HepG2 (cell line): ENCODE results near the gene PLD1. TPM values are rescaled to one million over a fixed set of nuclear protein-coding genes. Genes with fewer than 3 reads are reported as not detected.

Source experiments
- CBX2 ChIP-seq, 2 experiments: fragments of 200-600 bp in 1 of 2; sonication (generic); formaldehyde crosslinking in 1 of 2; IDR thresholded peaks; 2 replicates each; pipeline versions ENCODE4 v1.7.0 to v1.8.1; 2018 to 2022; ENCODE audit warnings: low read depth in 2 of 2, low read length in 1 of 2, mild to moderate bottlenecking in 1 of 2, missing genetic modification reagents in 1 of 2
- DR1 ChIP-seq: sonication (generic); formaldehyde crosslinking; IDR thresholded peaks from 2 replicates; pipeline ENCODE4 v1.8.0; 2021; ENCODE audit warnings: mild to moderate bottlenecking, missing genetic modification reagents, inconsistent platforms
- FOXK2 ChIP-seq: fragments of 450-650 bp; IDR thresholded peaks from 2 replicates; pipeline ENCODE4 v1.6.1; 2016
- GATAD2A ChIP-seq: IDR thresholded peaks from 2 replicates; pipeline ENCODE4 v1.6.1; 2016
- HINFP ChIP-seq: sonication (generic); formaldehyde crosslinking; IDR thresholded peaks from 2 replicates; pipeline ENCODE4 v1.4.0; 2020; ENCODE audit warnings: low read depth, mild to moderate bottlenecking, missing genetic modification reagents
- HOXA9 ChIP-seq: sonication (generic); formaldehyde crosslinking; IDR thresholded peaks from 2 replicates; pipeline ENCODE4 v1.8.1; 2022; ENCODE audit warnings: missing genetic modification reagents, mild to moderate bottlenecking, moderate library complexity, borderline replicate concordance
- ISX ChIP-seq: sonication (generic); formaldehyde crosslinking; conservative IDR thresholded peaks from 2 replicates; pipeline ENCODE4 v1.5.0; 2020; ENCODE audit warnings: missing genetic modification reagents
- KAT8 ChIP-seq: IDR thresholded peaks from 2 replicates; pipeline ENCODE4 v1.6.1; 2016; ENCODE audit warnings: missing genetic modification reagents, missing compliant biosample characterization
- KDM6A ChIP-seq: IDR thresholded peaks from 2 replicates; pipeline ENCODE4 v1.6.1; 2016; ENCODE audit warnings: low read depth
- KLF16 ChIP-seq, 2 experiments: sonication (generic) in 1 of 2; formaldehyde crosslinking in 1 of 2; IDR thresholded peaks; 2 replicates each; pipeline versions ENCODE4 v1.6.1 to v1.8.0; 2016 to 2023; ENCODE audit warnings: missing genetic modification reagents in 2 of 2, missing compliant biosample characterization in 1 of 2
- NRL ChIP-seq: sonication (generic); formaldehyde crosslinking; IDR thresholded peaks from 2 replicates; pipeline ENCODE4 v1.5.0; 2020; ENCODE audit warnings: missing genetic modification reagents, mild to moderate bottlenecking, moderate library complexity, borderline replicate concordance
- POLR2AphosphoS2 ChIP-seq: IDR thresholded peaks from 2 replicates; pipeline ENCODE4 v1.6.1; 2011; ENCODE audit warnings: low read depth, low read length, improper control_type of control experiment
- PREB ChIP-seq: sonication (generic); formaldehyde crosslinking; IDR thresholded peaks from 2 replicates; pipeline ENCODE4 v1.4.0; 2020; ENCODE audit warnings: missing genetic modification reagents
- RNF2 ChIP-seq: fragments of 450-650 bp; conservative IDR thresholded peaks from 2 replicates; pipeline ENCODE4 v1.6.1; 2016; ENCODE audit warnings: low read depth
- SP2 ChIP-seq: sonication (generic); formaldehyde crosslinking; IDR thresholded peaks from 2 replicates; pipeline ENCODE4 v1.5.1; 2020; ENCODE audit warnings: mild to moderate bottlenecking, missing genetic modification reagents
- THAP11 ChIP-seq: IDR thresholded peaks from 2 replicates; pipeline ENCODE4 v1.6.1; 2016; ENCODE audit warnings: missing biosample characterization, missing genetic modification reagents
- ZNF232 ChIP-seq: sonication (generic); formaldehyde crosslinking; IDR thresholded peaks from 2 replicates; pipeline ENCODE4 v1.4.0; 2020; ENCODE audit warnings: missing genetic modification reagents, borderline replicate concordance
- ZNF317 ChIP-seq: sonication (generic); formaldehyde crosslinking; IDR thresholded peaks from 2 replicates; pipeline ENCODE4 v1.5.0; 2020; ENCODE audit warnings: mild to moderate bottlenecking, missing genetic modification reagents
- ZNF44 ChIP-seq: sonication (generic); formaldehyde crosslinking; IDR thresholded peaks from 2 replicates; pipeline ENCODE4 v1.5.1; 2020; ENCODE audit warnings: mild to moderate bottlenecking, missing genetic modification reagents
- ZNF589 ChIP-seq: sonication (generic); formaldehyde crosslinking; conservative IDR thresholded peaks from 2 replicates; pipeline ENCODE4 v1.8.0; 2022; ENCODE audit warnings: mild to moderate bottlenecking, moderate library complexity, missing genetic modification reagents
- ZNF609 ChIP-seq: sonication (generic); formaldehyde crosslinking; IDR thresholded peaks from 2 replicates; pipeline ENCODE4 v1.4.0; 2020; ENCODE audit warnings: mild to moderate bottlenecking, missing genetic modification reagents, borderline replicate concordance
- ZNF7 ChIP-seq: IDR thresholded peaks from 2 replicates; pipeline ENCODE4 v1.6.1; 2016; ENCODE audit warnings: missing biosample characterization, missing genetic modification reagents
- ZNF75D ChIP-seq: sonication (generic); formaldehyde crosslinking; IDR thresholded peaks from 2 replicates; pipeline ENCODE4 v1.8.1; 2023; ENCODE audit warnings: missing genetic modification reagents, mild to moderate bottlenecking, borderline replicate concordance
- polyA plus RNA-seq, 8 experiments: library from polyadenylated mRNA; depleted of rRNA in 3 of 8; stranded (reverse) in 7 of 8; unstranded in 1 of 8; fragments of >200 nt; fragmentation: Illumina TruSeq in 4 of 8; extraction: Trizol in 4 of 8; gene quantifications; 2 replicates each; pipeline versions ENCODE4 v1.2.1 to v1.2.3, GENCODE V29; 2011 to 2016; ENCODE audit warnings: low read depth in 4 of 8, missing spikeins in 1 of 8, mixed read lengths in 1 of 8; ENCODE audit not compliant: insufficient read depth in 1 of 8
- total RNA-seq, 5 experiments: library from RNA; depleted of rRNA; stranded (reverse); fragments of >200 nt; fragmentation: Illumina TruSeq; extraction: Trizol; gene quantifications; 2 replicates each; pipeline ENCODE4 v1.2.3, GENCODE V29; 2016; ENCODE audit warnings: low read depth in 1 of 5

Gene PLD1
- total and polyA plus RNA-seq, 2 of the 13 experiments (the other 11 are each of a cell fraction or from before 2014, with no cell fraction given), result 27.1 to 59.4 TPM

GRCh38 chr3:171838218-171838720, 28.0 kb upstream of the PLD1 start (continued):
- TF ChIP-seq ZNF609, result peak; percentile 35; the same call in 1 of the 2 replicates
- no peak for TF ChIP-seq CBX2 (IDR thresholded peaks at IDR 0.05; ENCODE audit: low read depth, low read length)
- no peak for TF ChIP-seq CBX2 (CRISPR knock-in tag; IDR thresholded peaks at IDR 0.05; ENCODE audit: low read depth)
- TF ChIP-seq ZNF232, result no peak
- 0 out of 2 replicates have a peak, but pooled peaks have one; percentile 19 for TF ChIP-seq THAP11 (CRISPR knock-in tag)
- no peak for TF ChIP-seq HINFP
- TF ChIP-seq HOXA9 (CRISPR knock-in tag), result no peak
- no peak for TF ChIP-seq RNF2
- no peak for TF ChIP-seq ISX
- TF ChIP-seq SP2 (CRISPR knock-in tag), result no peak
- no peak; a peak in 1 of 4 replicates for TF ChIP-seq KLF16 (CRISPR knock-in tag; IDR thresholded peaks at IDR 0.05)
- peak; percentile 71; the same call in 1 of the 2 replicates for TF ChIP-seq FOXK2
- TF ChIP-seq ZNF7 (CRISPR knock-in tag), result peak; percentile 35; the same call in 1 of the 2 replicates
- no peak for TF ChIP-seq ZNF75D
- no peak for TF ChIP-seq DR1 (CRISPR knock-in tag)
- TF ChIP-seq ZNF317 (CRISPR knock-in tag), result peak; percentile 62; the same call in 1 of the 2 replicates
- TF ChIP-seq ZNF589 (CRISPR knock-in tag), result no peak
- TF ChIP-seq GATAD2A (CRISPR knock-in tag), result peak; percentile 92
- 0 out of 2 replicates have a peak, but pooled peaks have one; percentile 38 for TF ChIP-seq ZNF44 (CRISPR knock-in tag)
- peak; percentile 54 for TF ChIP-seq KAT8 (CRISPR knock-in tag)
- no peak for TF ChIP-seq NRL (CRISPR knock-in tag)
- no peak for TF ChIP-seq PREB (CRISPR knock-in tag)
- no peak for TF ChIP-seq KDM6A (CRISPR knock-in tag)
- TF ChIP-seq POLR2AphosphoS2, result no peak
